Measurements from ENCODE around the gene LFNG. TPM values are rescaled to one million over a fixed set of nuclear protein-coding genes. Genes with fewer than 3 reads are reported as not detected.

LFNG gene
- total and polyA plus RNA-seq, 9 donors = 0.86 to 8.2 (median 3.3) TPM

GRCh38 chr7:2507208-2507916 lies 12.2 kb upstream of the LFNG start:
- no peaks in the 10 kb centered on the region for H3K4me1 ChIP-seq (ENCODE audit: insufficient read depth)

DNA sequence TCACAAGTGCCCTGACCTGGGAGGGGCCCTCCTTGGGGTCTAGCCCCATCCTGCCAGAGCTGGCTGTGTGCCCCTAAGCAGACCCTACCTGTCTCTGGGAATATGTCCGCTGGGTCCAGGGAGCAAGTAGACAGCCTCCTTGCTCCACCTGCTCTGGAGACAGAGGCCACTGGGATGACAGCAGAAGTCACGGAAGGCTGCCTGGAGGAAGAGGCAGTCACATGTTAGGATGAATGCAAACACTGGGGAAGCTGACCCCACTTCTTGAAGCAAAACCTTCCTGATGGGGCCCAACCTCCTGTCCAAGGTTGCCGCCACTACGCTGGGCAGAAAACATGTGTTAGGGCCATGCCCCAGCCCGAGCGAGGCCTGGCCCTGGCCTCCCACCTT lies 11.7 kb upstream of the LFNG start:
- WGBS, 3 donors = 69 to 77% (median 75%) methylated on average over 6 of the region's 6 CpGs
- Histone ChIP-seq H3K27me3 (no peaks in the 10 kb centered on the region), H3K4me1 (ENCODE audit: insufficient read depth) (no peaks in the 10 kb centered on the region), H3K27ac (no peak overlapping the region), H3K4me3 (no peak overlapping the region), H3K36me3 (no peaks in the 10 kb centered on the region), H3K9me3 (no peaks in the 10 kb centered on the region)
- no peak for DNase-seq
- TF ChIP-seq EP300 (IDR thresholded peaks at IDR 0.05) = no peak
- TF ChIP-seq CTCF (IDR thresholded peaks at IDR 0.05) = no peak
- TF ChIP-seq POLR2A (IDR thresholded peaks at IDR 0.05) = no peak
- intact Hi-C loops (cut with DNase I) = no loop called here

More at GRCh38 chr7:2507208-2507916, 12.2 kb upstream of the LFNG start:
- no peaks in the 10 kb centered on the region for H3K36me3 ChIP-seq
- TF ChIP-seq POLR2A (IDR thresholded peaks at IDR 0.05) (no peak), EP300 (IDR thresholded peaks at IDR 0.05) (no peak)
- no peak overlapping the region for H3K27ac ChIP-seq
- no peaks in the 10 kb centered on the region for H3K27me3 ChIP-seq
- DNase-seq = no peak
- no peak overlapping the region for H3K4me3 ChIP-seq
- H3K9me3 ChIP-seq = no peaks in the 10 kb centered on the region
- intact Hi-C loops (cut with DNase I) = no loop called here
- WGBS, 3 donors = 87 to 89% (median 87%) methylated on average over 22 to 26 of the region's 26 CpGs

DNA sequence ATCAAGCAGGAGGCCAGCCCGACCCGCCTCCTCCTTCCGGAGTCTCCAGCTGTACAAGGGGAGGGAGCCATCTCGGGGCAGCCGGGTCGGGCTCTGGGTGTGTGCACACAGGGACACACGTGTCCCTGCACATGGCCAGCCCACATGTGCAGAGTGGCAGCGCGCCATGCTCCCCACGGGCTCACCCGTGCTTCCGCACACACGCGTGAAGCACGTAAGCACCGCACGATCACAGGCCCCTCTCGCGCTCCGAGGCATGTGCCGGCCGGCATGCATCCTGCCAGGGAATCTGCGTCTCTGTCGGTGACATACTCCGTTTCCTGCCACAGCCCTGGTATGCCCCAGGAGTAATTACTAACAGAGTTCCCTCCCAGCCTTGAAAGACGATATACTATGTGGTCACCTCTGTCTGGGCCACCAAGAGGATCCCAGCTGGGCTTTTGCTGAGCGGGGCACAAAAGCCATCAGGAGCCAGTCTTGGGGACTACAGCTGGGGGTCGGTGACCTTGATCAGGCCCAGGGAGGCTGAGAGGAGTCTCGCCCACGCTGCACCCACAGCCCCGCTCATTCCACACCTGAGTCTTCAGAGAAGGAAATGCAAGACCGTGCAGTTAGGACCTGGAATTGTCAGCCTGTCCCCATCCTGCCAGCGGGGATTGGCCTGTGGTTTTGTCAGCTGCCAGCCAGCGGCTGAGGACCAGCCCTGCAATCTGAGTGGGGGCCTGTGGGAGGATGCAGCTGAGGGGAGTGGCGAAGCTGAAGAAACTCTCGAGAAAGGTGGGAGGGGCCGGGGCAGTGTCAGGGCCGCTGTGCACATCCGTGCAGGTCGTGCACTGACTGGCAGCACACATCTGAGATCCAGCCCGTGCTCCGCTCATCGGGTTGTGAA lies 11.0 kb upstream of the LFNG start:
- intact Hi-C loops (cut with DNase I) = no loop called here
- 45 to 58% (median 45%) methylated on average over 26 to 43 of the region's 43 CpGs for WGBS, 3 donors
- no peaks in the 10 kb centered on the region for H3K36me3 ChIP-seq
- no peaks in the 10 kb centered on the region for H3K4me1 ChIP-seq (ENCODE audit: insufficient read depth)
- TF ChIP-seq POLR2A (IDR thresholded peaks at IDR 0.05) = no peak
- no peak for TF ChIP-seq EP300 (IDR thresholded peaks at IDR 0.05)
- no peak for TF ChIP-seq CTCF (IDR thresholded peaks at IDR 0.05)
- H3K9me3 ChIP-seq = no peaks in the 10 kb centered on the region
- no peaks in the 10 kb centered on the region for H3K27me3 ChIP-seq
- no peak overlapping the region for H3K4me3 ChIP-seq
- no peak for DNase-seq
- H3K27ac ChIP-seq = no peak overlapping the region

DNA sequence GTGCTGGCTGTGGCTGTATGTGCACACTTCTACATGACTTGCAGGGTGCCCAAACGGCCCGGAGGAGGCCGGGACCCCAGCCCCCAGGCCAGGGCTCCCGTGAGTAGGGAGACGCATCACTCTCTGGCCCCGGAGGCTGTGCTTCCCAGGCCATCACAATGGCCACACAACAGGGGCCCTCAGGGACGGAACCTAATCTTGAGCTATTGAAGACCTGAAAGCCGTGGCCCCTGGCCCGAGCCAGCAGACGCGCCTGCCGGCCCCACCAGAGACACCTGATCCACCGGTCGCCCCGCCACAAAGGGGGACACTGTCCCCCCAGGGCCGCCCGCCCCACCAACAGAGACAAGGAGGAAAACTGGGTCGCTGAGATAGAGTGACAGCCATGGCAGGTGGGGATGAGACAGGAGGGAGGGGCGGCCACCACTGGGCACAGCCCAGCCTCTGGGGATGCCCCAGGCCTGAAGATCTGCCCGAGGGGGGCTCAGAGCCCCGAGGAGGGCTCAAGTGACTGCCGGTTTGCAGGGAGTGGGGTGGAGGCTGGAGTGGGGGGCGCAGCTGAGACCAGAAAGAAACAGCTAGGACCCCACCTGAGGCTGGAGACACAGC lies 10.2 kb upstream of the LFNG start:
- WGBS, 3 donors = 75 to 81% (median 79%) methylated on average over 20 to 23 of the region's 23 CpGs
- no peak for DNase-seq
- no peak for TF ChIP-seq POLR2A (IDR thresholded peaks at IDR 0.05)
- TF ChIP-seq CTCF (IDR thresholded peaks at IDR 0.05) = no peak
- TF ChIP-seq EP300 (IDR thresholded peaks at IDR 0.05) = no peak

More for the DNA sequence above, 10.2 kb upstream of the LFNG start:
- no peaks in the 10 kb centered on the region for H3K9me3 ChIP-seq
- intact Hi-C loops (cut with DNase I) = no loop called here
- H3K27ac ChIP-seq = no peak overlapping the region
- H3K4me1 ChIP-seq (ENCODE audit: insufficient read depth) = no peaks in the 10 kb centered on the region
- no peaks in the 10 kb centered on the region for H3K27me3 ChIP-seq
- H3K36me3 ChIP-seq = no peaks in the 10 kb centered on the region
- no peak overlapping the region for H3K4me3 ChIP-seq
